ENCODE data around the gene R3HDM4.
"Not testable (repeated sequence)": the region's sequence is repeated elsewhere in the genome, so short reads cannot be mapped to it uniquely, and the experiment has no call there.

R3HDM4 gene

DNA sequence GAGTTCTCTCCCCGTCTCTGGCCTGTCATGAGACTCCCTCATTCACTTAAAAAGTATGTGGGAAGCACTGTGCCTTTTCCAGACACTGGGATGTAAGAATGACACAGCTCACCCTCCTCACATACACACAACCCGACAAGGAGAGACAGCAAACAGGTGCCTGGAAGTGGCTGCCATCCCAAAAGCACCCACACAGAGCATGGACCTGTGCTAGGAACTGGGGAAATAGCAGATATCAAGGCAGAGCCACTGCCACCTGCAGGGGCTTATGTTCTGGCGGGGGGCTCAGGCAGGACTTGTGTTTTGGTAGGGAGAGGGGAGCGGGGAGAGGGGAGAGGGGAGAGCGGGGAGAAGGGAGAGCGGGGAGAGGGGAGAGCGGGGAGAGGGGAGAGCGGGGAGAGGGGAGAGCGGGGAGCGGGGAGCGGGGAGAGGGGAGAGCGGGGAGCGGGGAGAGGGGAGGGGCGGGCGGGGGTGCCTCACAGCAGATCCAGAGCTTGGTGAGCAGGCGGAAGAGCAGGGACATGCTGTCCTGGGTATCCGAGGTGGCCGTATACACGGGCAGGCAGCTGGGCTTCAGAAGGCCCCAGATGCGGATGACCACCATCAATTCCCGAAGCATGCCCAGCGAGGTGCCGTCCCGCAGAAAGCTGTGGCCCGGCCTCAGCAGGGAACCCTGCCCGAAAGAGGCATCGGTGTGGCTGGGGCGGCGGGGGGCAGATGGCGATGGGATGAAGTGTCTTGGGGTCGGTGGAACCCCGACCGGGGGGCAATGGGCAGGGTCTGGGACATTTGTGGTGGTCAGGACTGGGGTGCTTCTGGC, 41.4 kb downstream of the R3HDM4 start:
- no peak for DNase-seq

GRCh38 chr19:870963-871401, 42.0 kb downstream of the R3HDM4 start:
- DNase-seq, result no peak

GRCh38 chr19:870314-870713, 42.7 kb downstream of the R3HDM4 start:
- DNase-seq, result no peak

- DNase-seq, result no peak
Measured at GRCh38 chr19:869245-870177, 43.5 kb downstream of the R3HDM4 start.

GRCh38 chr19:868458-869244, 44.4 kb downstream of the R3HDM4 start:
- no peak for DNase-seq

DNA sequence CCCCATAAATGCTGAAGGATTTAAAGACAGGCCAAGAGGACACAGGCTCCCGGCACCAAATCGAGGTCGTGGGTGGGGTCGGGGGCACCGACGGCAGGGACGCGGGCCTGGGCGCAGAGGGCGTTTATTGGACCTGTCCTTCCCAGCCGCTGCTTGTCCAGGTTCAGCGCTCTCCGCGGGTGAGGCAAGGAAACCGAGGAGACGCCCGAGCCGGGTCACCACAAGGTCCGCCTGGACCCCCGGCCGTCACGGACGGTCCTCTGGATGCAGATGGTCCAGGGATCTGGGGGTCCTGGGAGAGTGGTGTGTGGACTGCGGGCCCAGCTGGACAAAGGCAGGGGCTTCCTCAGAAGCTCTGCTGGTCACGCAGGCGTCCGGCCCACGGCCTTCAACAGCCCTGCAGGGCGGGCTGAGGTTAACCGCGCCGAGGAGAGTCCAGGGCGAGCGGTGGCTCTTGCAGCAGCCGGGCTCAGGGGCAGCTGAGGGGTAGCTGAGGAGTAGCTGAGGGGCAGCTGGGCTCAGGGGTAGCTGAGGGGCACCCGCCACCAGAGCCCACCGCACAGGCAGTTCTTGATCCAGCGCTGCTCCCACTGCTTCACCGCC, 45.1 kb downstream of the R3HDM4 start:
- DNase-seq, result no peak

- no peak for DNase-seq
Measured at GRCh38 chr19:867301-867793, 45.7 kb downstream of the R3HDM4 start.

- DNase-seq, result no peak
Measured at GRCh38 chr19:866769-867300, 46.2 kb downstream of the R3HDM4 start.

GRCh38 chr19:863315-863620, 49.8 kb downstream of the R3HDM4 start:
- no peak for DNase-seq

GRCh38 chr19:862581-863314, 50.3 kb downstream of the R3HDM4 start:
- DNase-seq, result peak; percentile 71

GRCh38 chr19:861756-862580, 51.1 kb downstream of the R3HDM4 start:
- peak; percentile 72 for DNase-seq

DNA sequence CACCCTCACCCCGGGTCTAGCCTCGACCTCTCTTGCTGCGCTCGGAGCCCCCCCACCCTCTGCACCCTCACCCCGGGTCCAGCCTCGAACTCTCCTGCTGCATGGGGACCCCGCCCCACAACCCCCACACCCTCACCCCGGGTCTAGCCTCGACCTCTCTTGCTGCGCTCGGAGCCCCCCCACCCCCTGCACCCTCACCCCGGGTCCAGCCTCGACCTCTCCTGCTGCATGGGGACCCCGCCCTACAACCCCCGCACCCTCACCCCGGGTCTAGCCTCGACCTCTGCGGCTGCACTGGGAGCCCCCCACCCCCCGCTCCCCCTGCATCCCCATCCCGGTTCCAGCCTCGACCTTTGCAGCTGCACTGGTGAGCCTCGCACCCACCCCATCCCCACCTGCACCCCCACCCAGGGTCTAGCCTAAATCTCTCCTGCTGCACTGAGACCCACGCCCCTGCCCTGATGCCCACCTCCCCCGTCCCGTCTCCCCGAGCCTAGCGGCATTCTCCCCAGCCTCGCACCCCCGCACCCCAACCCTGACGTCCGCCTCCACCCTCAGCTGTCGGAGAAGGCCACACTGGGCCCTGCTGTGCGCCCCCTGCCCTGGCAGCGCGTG, 51.8 kb downstream of the R3HDM4 start:
- no peak for DNase-seq

DNA sequence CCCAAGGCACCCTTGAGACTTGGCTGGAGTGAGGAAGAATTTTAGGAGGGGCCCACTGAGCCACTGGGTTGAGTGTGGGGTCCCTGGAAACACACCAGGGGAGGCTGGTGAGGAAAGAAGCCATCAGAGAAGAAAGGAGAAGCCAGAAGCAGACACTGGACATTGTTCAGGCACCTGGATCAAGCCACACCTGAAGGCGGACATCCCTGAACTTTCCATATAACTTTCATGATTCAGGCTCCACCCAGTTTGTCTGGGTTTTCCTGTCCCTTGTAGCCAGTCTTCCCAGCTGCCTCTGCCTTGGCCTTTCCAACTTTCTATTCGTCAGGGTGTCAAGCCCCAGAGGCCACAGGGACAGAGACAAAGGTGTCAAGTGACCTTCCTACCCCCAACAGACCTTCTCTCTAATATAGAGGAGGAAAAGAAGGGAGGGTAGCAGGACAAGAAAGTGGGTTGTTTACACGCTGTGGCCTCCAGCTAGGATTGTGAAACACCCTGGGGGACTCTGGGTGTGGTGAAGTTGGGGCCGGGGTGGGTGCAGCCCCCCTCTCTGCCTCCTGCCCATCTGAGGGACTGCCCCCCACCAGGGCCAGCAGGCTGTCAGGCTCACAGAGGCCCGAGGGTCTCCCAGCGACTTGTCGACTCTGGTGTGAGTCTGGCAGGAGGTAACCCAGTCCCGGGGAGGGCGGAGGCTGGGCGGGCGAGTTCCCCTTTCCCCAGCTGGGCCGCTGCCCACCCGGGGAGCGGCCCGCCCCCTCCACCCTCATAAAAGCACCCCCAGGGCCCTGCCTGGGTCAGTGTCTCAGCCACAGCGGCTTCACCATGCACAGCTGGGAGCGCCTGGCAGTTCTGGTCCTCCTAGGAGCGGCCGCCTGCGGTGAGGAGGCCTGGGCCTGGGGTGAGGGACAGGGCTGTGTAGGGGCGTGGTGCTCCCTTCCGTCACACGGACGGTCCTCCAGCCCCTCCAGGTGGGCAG, 53.9 kb downstream of the R3HDM4 start, which contains the start of gene CFD:
Gene CFD (plus strand): TSS at position 797 of the 976 bp plus-strand sequence. CDS start 26 bp downstream, at position 823.
- DNase-seq, result no peak

- DNase-seq, result no peak
Measured at GRCh38 chr19:858284-858683, 54.7 kb downstream of the R3HDM4 start.

DNA sequence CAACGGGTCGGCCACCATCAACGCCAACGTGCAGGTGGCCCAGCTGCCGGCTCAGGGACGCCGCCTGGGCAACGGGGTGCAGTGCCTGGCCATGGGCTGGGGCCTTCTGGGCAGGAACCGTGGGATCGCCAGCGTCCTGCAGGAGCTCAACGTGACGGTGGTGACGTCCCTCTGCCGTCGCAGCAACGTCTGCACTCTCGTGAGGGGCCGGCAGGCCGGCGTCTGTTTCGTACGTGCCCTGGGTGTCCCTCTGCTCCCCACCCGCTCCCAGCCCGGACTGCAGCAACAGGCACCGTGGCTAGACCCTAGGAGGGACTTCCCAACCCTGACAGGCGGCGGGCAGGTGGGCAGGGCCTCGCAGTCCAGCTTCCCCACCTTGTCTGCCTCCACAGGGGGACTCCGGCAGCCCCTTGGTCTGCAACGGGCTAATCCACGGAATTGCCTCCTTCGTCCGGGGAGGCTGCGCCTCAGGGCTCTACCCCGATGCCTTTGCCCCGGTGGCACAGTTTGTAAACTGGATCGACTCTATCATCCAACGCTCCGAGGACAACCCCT, 57.4 kb downstream of the R3HDM4 start:
- no peak for DNase-seq

DNA sequence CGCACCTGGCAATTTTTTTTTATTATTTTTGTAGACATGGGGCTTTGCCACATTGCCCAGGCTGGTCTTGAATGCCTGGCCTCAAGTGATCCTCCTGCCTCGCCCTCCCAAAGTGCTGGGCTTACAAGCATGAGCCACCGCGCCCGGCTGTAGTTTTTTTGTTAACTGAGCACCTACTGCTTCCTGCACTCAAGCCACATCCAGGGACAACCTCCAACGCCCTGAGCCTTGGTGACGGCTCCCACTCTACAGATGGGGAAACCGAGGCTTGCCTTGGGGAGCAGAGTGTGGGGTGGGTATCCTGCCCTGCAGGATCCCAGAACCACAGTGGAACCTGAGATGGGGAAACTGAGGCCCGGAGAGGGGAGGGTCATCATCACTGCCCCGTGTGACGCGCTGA, 57.9 kb downstream of the R3HDM4 start:
- DNase-seq, result no peak

- DNase-seq, result no peak
Measured at GRCh38 chr19:854549-854948, 58.5 kb downstream of the R3HDM4 start.

GRCh38 chr19:853614-854220, 59.3 kb downstream of the R3HDM4 start:
- not testable (repeated sequence) for DNase-seq
